BLaER1 treated with 17β-estradiol and CSF1 and Interleukin-3, amounts not matched to agents 10 nM and 100 nM (cell line): ENCODE measurements around the gene ST6GALNAC3.
"Not testable (repeated sequence)": the region's sequence is repeated elsewhere in the genome, so short reads cannot be mapped to it uniquely, and the experiment has no call there.

Source experiments
- H3K27ac ChIP-seq, 11 experiments: shearing (Covaris generic); formaldehyde crosslinking; 2 replicates each; pipeline ENCODE4 v1.8.1; 2022
- H3K27me3 ChIP-seq, 11 experiments: shearing (Covaris generic); formaldehyde crosslinking; 2 replicates each; pipeline ENCODE4 v1.8.1; 2022
- H3K36me3 ChIP-seq, 11 experiments: shearing (Covaris generic); formaldehyde crosslinking; 2 replicates each; pipeline ENCODE4 v1.8.1; 2022
- H3K4me1 ChIP-seq, 10 experiments: shearing (Covaris generic); formaldehyde crosslinking; 2 replicates each; pipeline ENCODE4 v1.8.1; 2022
- H3K4me2 ChIP-seq, 11 experiments: shearing (Covaris generic); formaldehyde crosslinking; 2 replicates each; pipeline ENCODE4 v1.8.1; 2022
- H3K4me3 ChIP-seq, 10 experiments: shearing (Covaris generic); formaldehyde crosslinking; 2 replicates each; pipeline ENCODE4 v1.8.1; 2022
- H3K9ac ChIP-seq, 11 experiments: shearing (Covaris generic); formaldehyde crosslinking; 2 replicates each; pipeline ENCODE4 v1.8.1; 2022
- H3K9me3 ChIP-seq, 11 experiments: shearing (Covaris generic); formaldehyde crosslinking; replicated peaks in 1 of 11; 2 replicates each; pipeline ENCODE4 v1.8.1; 2022
- H4K20me1 ChIP-seq, 11 experiments: shearing (Covaris generic); formaldehyde crosslinking; 2 replicates each; pipeline ENCODE4 v1.8.1; 2022
- Cebpa-rat ChIP-seq, 11 experiments: shearing (Covaris generic); IDR thresholded peaks; 2 replicates each; pipeline ENCODE4 v1.8.1; 2022

The ST6GALNAC3 gene

GRCh38 chr1:76317299-76317900 lies 242.9 kb downstream of the ST6GALNAC3 start:
- Histone ChIP-seq H3K27me3 (no peaks in the 10 kb centered on the region), H3K4me3 (no peak overlapping the region), H3K4me2 (no peak overlapping the region), H3K4me1 (0 out of 20 replicates have a peak, but pooled peaks cover 0 to 5% (median 0%) of the 10 kb centered on the region in 10 experiments), H3K27ac (no peak overlapping the region), H4K20me1 (no peaks in the 10 kb centered on the region), H3K36me3 (peaks cover 0 to 23% (median 0%) of the 10 kb centered on the region in 11 experiments; a peak in 5 of 22 replicates), H3K9ac (no peak overlapping the region), H3K9me3 (peaks cover 0 to 8% (median 3%) of the 10 kb centered on the region in 11 experiments; a peak in 2 of 22 replicates)
- TF ChIP-seq Cebpa-rat (IDR thresholded peaks at IDR 0.05) = no peak

GRCh38 chr1:76330991-76331603 lies 256.6 kb downstream of the ST6GALNAC3 start:
- no peaks in the 10 kb centered on the region for H3K9me3 ChIP-seq
- H3K4me1 ChIP-seq = no peaks in the 10 kb centered on the region
- H3K27ac ChIP-seq = no peak overlapping the region
- H3K4me3 ChIP-seq = no peak overlapping the region
- H4K20me1 ChIP-seq = no peaks in the 10 kb centered on the region
- H3K27me3 ChIP-seq = no peaks in the 10 kb centered on the region
- no peak overlapping the region for H3K9ac ChIP-seq
- no peaks in the 10 kb centered on the region for H3K36me3 ChIP-seq
- H3K4me2 ChIP-seq = no peak overlapping the region
- TF ChIP-seq Cebpa-rat (IDR thresholded peaks at IDR 0.05) = no peak

GRCh38 chr1:76335882-76336281 lies 261.3 kb downstream of the ST6GALNAC3 start:
- H3K4me1 ChIP-seq = no peaks in the 10 kb centered on the region
- H3K4me3 ChIP-seq = no peak overlapping the region
- H3K27ac ChIP-seq = no peak overlapping the region

GRCh38 chr1:76336931-76337371 lies 262.4 kb downstream of the ST6GALNAC3 start:
- Histone ChIP-seq H3K27me3 (no peaks in the 10 kb centered on the region), H3K9me3 (peaks cover 0 to 5% (median 3%) of the 10 kb centered on the region in 11 experiments; a peak in 8 of 22 replicates), H3K36me3 (no peaks in the 10 kb centered on the region), H4K20me1 (no peaks in the 10 kb centered on the region), H3K27ac (no peak overlapping the region), H3K4me3 (no peak overlapping the region), H3K4me2 (no peak overlapping the region), H3K9ac (no peak overlapping the region), H3K4me1 (no peaks in the 10 kb centered on the region)
- no peak for TF ChIP-seq Cebpa-rat (IDR thresholded peaks at IDR 0.05)

More at GRCh38 chr1:76335882-76336281, 261.3 kb downstream of the ST6GALNAC3 start:
- no peak for TF ChIP-seq Cebpa-rat (IDR thresholded peaks at IDR 0.05)
- Histone ChIP-seq H3K9me3 (no peaks in the 10 kb centered on the region), H3K4me2 (no peak overlapping the region), H3K27me3 (no peaks in the 10 kb centered on the region), H3K36me3 (no peaks in the 10 kb centered on the region), H3K9ac (no peak overlapping the region), H4K20me1 (no peaks in the 10 kb centered on the region)

- no peak overlapping the region for H3K27ac ChIP-seq
- no peaks in the 10 kb centered on the region for H3K27me3 ChIP-seq
- H3K36me3 ChIP-seq = no peaks in the 10 kb centered on the region
- TF ChIP-seq Cebpa-rat (IDR thresholded peaks at IDR 0.05) = no peak
- H3K4me2 ChIP-seq = no peak overlapping the region
- no peaks in the 10 kb centered on the region for H4K20me1 ChIP-seq
- H3K4me3 ChIP-seq = no peak overlapping the region
- H3K9ac ChIP-seq = no peak overlapping the region
- H3K4me1 ChIP-seq = no peaks in the 10 kb centered on the region
- H3K9me3 ChIP-seq = peaks cover 0 to 7% (median 4%) of the 10 kb centered on the region in 11 experiments; a peak in 8 of 22 replicates
Observed at GRCh38 chr1:76337542-76338219, 263.1 kb downstream of the ST6GALNAC3 start.

GRCh38 chr1:76340056-76340455 lies 265.5 kb downstream of the ST6GALNAC3 start:
- Histone ChIP-seq H3K4me1 (no peaks in the 10 kb centered on the region), H3K27me3 (no peaks in the 10 kb centered on the region), H3K9me3 (peaks cover 0 to 7% (median 4%) of the 10 kb centered on the region in 11 experiments; a peak in 8 of 22 replicates), H3K36me3 (no peaks in the 10 kb centered on the region), H4K20me1 (no peaks in the 10 kb centered on the region), H3K9ac (no peak overlapping the region), H3K4me3 (no peak overlapping the region), H3K4me2 (no peak overlapping the region), H3K27ac (no peak overlapping the region)
- TF ChIP-seq Cebpa-rat (IDR thresholded peaks at IDR 0.05) = no peak

- H3K4me2 ChIP-seq, H3K9me3 ChIP-seq, H3K4me3 ChIP-seq, H3K9ac ChIP-seq, H3K27ac ChIP-seq, H3K27me3 ChIP-seq, H3K4me1 ChIP-seq, H4K20me1 ChIP-seq: not testable (repeated sequence)
- peaks cover 0 to 14% (median 0%) of the 10 kb centered on the region in 11 experiments; a peak in 2 of 22 replicates for H3K36me3 ChIP-seq
Observed at GRCh38 chr1:76341816-76342215, 267.3 kb downstream of the ST6GALNAC3 start.

GRCh38 chr1:76343356-76343755 lies 268.8 kb downstream of the ST6GALNAC3 start:
- Histone ChIP-seq H4K20me1 (no peaks in the 10 kb centered on the region), H3K4me3 (no peak overlapping the region), H3K27me3 (no peaks in the 10 kb centered on the region), H3K27ac (no peak overlapping the region), H3K36me3 (peaks cover 0 to 14% (median 0%) of the 10 kb centered on the region in 11 experiments; a peak in 2 of 22 replicates), H3K4me1 (no peaks in the 10 kb centered on the region), H3K4me2 (no peak overlapping the region), H3K9me3 (peaks cover 0 to 7% (median 4%) of the 10 kb centered on the region in 11 experiments; a peak in 8 of 22 replicates), H3K9ac (no peak overlapping the region)
- no peak for TF ChIP-seq Cebpa-rat (IDR thresholded peaks at IDR 0.05)

GRCh38 chr1:76351655-76352054 lies 277.1 kb downstream of the ST6GALNAC3 start:
- no peaks in the 10 kb centered on the region for H3K36me3 ChIP-seq
- H4K20me1 ChIP-seq = peaks cover 0 to 6% (median 0%) of the 10 kb centered on the region in 11 experiments; a peak in 1 of 22 replicates
- H3K4me1 ChIP-seq = peaks cover 0 to 22% (median 0%) of the 10 kb centered on the region in 10 experiments; a peak in 6 of 20 replicates
- TF ChIP-seq Cebpa-rat (IDR thresholded peaks at IDR 0.05) = no peak
- peak overlapping the region in 2 of 11 experiments; percentile 11 to 36; a peak in 2 of 22 replicates for H3K4me2 ChIP-seq
- no peaks in the 10 kb centered on the region for H3K27me3 ChIP-seq
- no peak overlapping the region for H3K27ac ChIP-seq
- H3K9me3 ChIP-seq = no peaks in the 10 kb centered on the region
- no peak overlapping the region for H3K4me3 ChIP-seq
- H3K9ac ChIP-seq = no peak overlapping the region
